Measurements from ENCODE around the gene SLC11A1. TPM values are rescaled to one million over a fixed set of nuclear protein-coding genes. Genes with fewer than 3 reads are reported as not detected.

SLC11A1 gene
- total RNA-seq, 3 donors from 2014 or later (not counting 1 experiment from before 2014, with no cell fraction given) = 17.9 to 53.5 (median 35.5) TPM

- peaks cover 5% of the 10 kb centered on the region for H3K9me3 ChIP-seq (ENCODE audit: control insufficient read depth, insufficient read depth, low read length)
- no peaks in the 10 kb centered on the region for H3K36me3 ChIP-seq (ENCODE audit: control insufficient read depth, insufficient read depth, low read length)
- intact Hi-C loops (cut with micrococcal nuclease) = no loop called here
- H3K9me3 Mint-ChIP-seq = peaks cover 3 to 4% of the 10 kb centered on the region in 2 donors
- no peak overlapping the region for H3K4me3 Mint-ChIP-seq
- H3K4me1 ChIP-seq (ENCODE audit: control insufficient read depth, insufficient read depth, low read length) = peaks cover 6% of the 10 kb centered on the region
- 96% methylated on average over 15 of the region's 20 CpGs for WGBS (ENCODE audit: insufficient coverage)
- no peaks in the 10 kb centered on the region for H3K36me3 Mint-ChIP-seq
- H3K27ac Mint-ChIP-seq = no peak overlapping the region
- H3K27ac ChIP-seq (ENCODE audit: low read length) = no peak overlapping the region
- TF ChIP-seq, protein P1, sequence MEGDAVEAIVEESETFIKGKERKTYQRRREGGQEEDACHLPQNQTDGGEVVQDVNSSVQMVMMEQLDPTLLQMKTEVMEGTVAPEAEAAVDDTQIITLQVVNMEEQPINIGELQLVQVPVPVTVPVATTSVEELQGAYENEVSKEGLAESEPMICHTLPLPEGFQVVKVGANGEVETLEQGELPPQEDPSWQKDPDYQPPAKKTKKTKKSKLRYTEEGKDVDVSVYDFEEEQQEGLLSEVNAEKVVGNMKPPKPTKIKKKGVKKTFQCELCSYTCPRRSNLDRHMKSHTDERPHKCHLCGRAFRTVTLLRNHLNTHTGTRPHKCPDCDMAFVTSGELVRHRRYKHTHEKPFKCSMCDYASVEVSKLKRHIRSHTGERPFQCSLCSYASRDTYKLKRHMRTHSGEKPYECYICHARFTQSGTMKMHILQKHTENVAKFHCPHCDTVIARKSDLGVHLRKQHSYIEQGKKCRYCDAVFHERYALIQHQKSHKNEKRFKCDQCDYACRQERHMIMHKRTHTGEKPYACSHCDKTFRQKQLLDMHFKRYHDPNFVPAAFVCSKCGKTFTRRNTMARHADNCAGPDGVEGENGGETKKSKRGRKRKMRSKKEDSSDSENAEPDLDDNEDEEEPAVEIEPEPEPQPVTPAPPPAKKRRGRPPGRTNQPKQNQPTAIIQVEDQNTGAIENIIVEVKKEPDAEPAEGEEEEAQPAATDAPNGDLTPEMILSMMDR (IDR thresholded peaks at IDR 0.05) = no peak
- no peak overlapping the region for H3K4me3 ChIP-seq (ENCODE audit: low read length)
- H3K27me3 ChIP-seq (ENCODE audit: control insufficient read depth, insufficient read depth, low read length) = no peaks in the 10 kb centered on the region
- ATAC-seq (no peak), DNase-seq (no peak)
- no peaks in the 10 kb centered on the region for H3K27me3 Mint-ChIP-seq (ENCODE audit: low read depth in 2 of 2)
- no peaks in the 10 kb centered on the region for H3K4me1 Mint-ChIP-seq
These were observed 27.1 kb upstream of the SLC11A1 start for GRCh38 chr2:218354850-218355443.

GRCh38 chr2:218357236-218358177 is 24.6 kb upstream of the SLC11A1 start:
- no peak for ATAC-seq
- H3K4me3 Mint-ChIP-seq = no peak overlapping the region
- Histone ChIP-seq H3K4me3 (ENCODE audit: low read length) (no peak overlapping the region), H3K27me3 (ENCODE audit: control insufficient read depth, insufficient read depth, low read length) (no peaks in the 10 kb centered on the region), H3K9me3 (ENCODE audit: control insufficient read depth, insufficient read depth, low read length) (no peaks in the 10 kb centered on the region), H3K36me3 (ENCODE audit: control insufficient read depth, insufficient read depth, low read length) (no peaks in the 10 kb centered on the region), H3K27ac (ENCODE audit: low read length) (no peak overlapping the region), H3K4me1 (ENCODE audit: control insufficient read depth, insufficient read depth, low read length) (peaks cover 6% of the 10 kb centered on the region)
- H3K4me1 Mint-ChIP-seq = no peaks in the 10 kb centered on the region
- H3K27ac Mint-ChIP-seq = no peak overlapping the region
- no peak for DNase-seq
- intact Hi-C loops (cut with micrococcal nuclease) = loop anchor here (2.0 kb wide), 1 partner anchor 57 kb away; no protein-coding TSS in a partner anchor
- 82% methylated on average over 17 of the region's 17 CpGs for WGBS (ENCODE audit: insufficient coverage)
- no peaks in the 10 kb centered on the region for H3K9me3 Mint-ChIP-seq
- no peaks in the 10 kb centered on the region for H3K36me3 Mint-ChIP-seq
- TF ChIP-seq, protein P1 (IDR thresholded peaks at IDR 0.05) = no peak
- no peaks in the 10 kb centered on the region for H3K27me3 Mint-ChIP-seq (ENCODE audit: low read depth in 2 of 2)

GRCh38 chr2:218360453-218360852 is 21.6 kb upstream of the SLC11A1 start:
- Mint-ChIP-seq H3K4me1 (no peaks in the 10 kb centered on the region), H3K9me3 (no peaks in the 10 kb centered on the region), H3K36me3 (no peaks in the 10 kb centered on the region), H3K27me3 (ENCODE audit: low read depth in 2 of 2) (no peaks in the 10 kb centered on the region), H3K27ac (no peak overlapping the region), H3K4me3 (no peak overlapping the region)
- 94% methylated on average over 4 of the region's 4 CpGs for WGBS (ENCODE audit: insufficient coverage)
- TF ChIP-seq, protein P1 (IDR thresholded peaks at IDR 0.05) = no peak
- Histone ChIP-seq H3K27ac (ENCODE audit: low read length) (no peak overlapping the region), H3K4me1 (ENCODE audit: control insufficient read depth, insufficient read depth, low read length) (peaks cover 12% of the 10 kb centered on the region), H3K9me3 (ENCODE audit: control insufficient read depth, insufficient read depth, low read length) (no peaks in the 10 kb centered on the region), H3K36me3 (ENCODE audit: control insufficient read depth, insufficient read depth, low read length) (no peaks in the 10 kb centered on the region), H3K4me3 (ENCODE audit: low read length) (no peak overlapping the region), H3K27me3 (ENCODE audit: control insufficient read depth, insufficient read depth, low read length) (no peaks in the 10 kb centered on the region)
- ATAC-seq (no peak), DNase-seq (no peak)
- intact Hi-C loops (cut with micrococcal nuclease) = no loop called here
